GM12878 (cell line): ENCODE data around the gene JAML.

ENCODE experiments used
- ASH2L ChIP-seq: fragments of 300-600, 200-600 bp; sonication (generic); IDR thresholded peaks from 2 replicates; pipeline ENCODE4 v1.6.1; 2017; ENCODE audit warnings: low read depth, mild to moderate bottlenecking, borderline replicate concordance
- BRCA1 ChIP-seq: IDR thresholded peaks from 2 replicates; pipeline ENCODE4 v1.6.1; 2011; ENCODE audit warnings: low read depth, low read length, improper control_type of control experiment
- CHD2 ChIP-seq: IDR thresholded peaks from 2 replicates; pipeline ENCODE4 v1.6.1; 2011; ENCODE audit warnings: low read depth, low read length, improper control_type of control experiment, borderline replicate concordance
- EP300 ChIP-seq, 2 experiments: fragments of 150-350 bp in 1 of 2; IDR thresholded peaks; 2 replicates each; pipeline ENCODE4 v1.6.1; 2011 to 2012; ENCODE audit warnings: low read depth in 2 of 2, low read length in 2 of 2, borderline replicate concordance in 1 of 2, improper control_type of control experiment in 1 of 2, inconsistent platforms in 1 of 2; ENCODE audit not compliant: control insufficient read depth in 1 of 2
- EZH2 ChIP-seq: IDR thresholded peaks from 2 replicates; pipeline ENCODE4 v1.6.1; 2012; ENCODE audit warnings: low read depth, mild to moderate bottlenecking, control low read depth, inconsistent platforms, low read length, borderline replicate concordance; ENCODE audit not compliant: control insufficient read depth
- IKZF1 ChIP-seq: fragments of 450-650 bp; conservative IDR thresholded peaks from 2 replicates; pipeline ENCODE4 v1.6.1; 2017; ENCODE audit warnings: antibody characterized with exemption, mild to moderate bottlenecking
- JUNB ChIP-seq: IDR thresholded peaks from 2 replicates; pipeline ENCODE4 v1.6.1; 2016; ENCODE audit warnings: antibody characterized with exemption, mild to moderate bottlenecking
- KDM1A ChIP-seq: fragments of 200-600 bp; sonication (generic); IDR thresholded peaks from 2 replicates; pipeline ENCODE4 v1.6.1; 2016; ENCODE audit warnings: borderline replicate concordance
- POLR2A ChIP-seq: IDR thresholded peaks from 2 replicates; pipeline ENCODE4 v1.6.1; 2011; ENCODE audit warnings: low read depth, mild to moderate bottlenecking, low read length
- RCOR1 ChIP-seq: conservative IDR thresholded peaks from 2 replicates; pipeline ENCODE4 v1.6.1; 2012; ENCODE audit warnings: low read depth, low read length, improper control_type of control experiment
- SREBF2 ChIP-seq: IDR thresholded peaks from 2 replicates; pipeline ENCODE4 v1.6.1; 2012; ENCODE audit warnings: mild to moderate bottlenecking, low read length
- YY1 ChIP-seq: IDR thresholded peaks from 2 replicates; pipeline ENCODE4 v1.6.1; 2011; ENCODE audit warnings: low read depth, mild to moderate bottlenecking, low read length
- TF ChIP-seq, protein P1 (sequence below), 3 experiments: IDR thresholded peaks in 2 of 3; conservative IDR thresholded peaks in 1 of 3; 2 replicates each; pipeline ENCODE4 v1.5.1; 2011; ENCODE audit warnings: low read depth in 3 of 3, low read length in 3 of 3, mild to moderate bottlenecking in 3 of 3, control low read depth in 2 of 3, moderate library complexity in 2 of 3, inconsistent platforms in 1 of 3, mixed read lengths in 1 of 3; ENCODE audit not compliant: control insufficient read depth in 2 of 3, insufficient read depth in 1 of 3; ENCODE audit errors: extremely low read depth in 1 of 3

DNA sequence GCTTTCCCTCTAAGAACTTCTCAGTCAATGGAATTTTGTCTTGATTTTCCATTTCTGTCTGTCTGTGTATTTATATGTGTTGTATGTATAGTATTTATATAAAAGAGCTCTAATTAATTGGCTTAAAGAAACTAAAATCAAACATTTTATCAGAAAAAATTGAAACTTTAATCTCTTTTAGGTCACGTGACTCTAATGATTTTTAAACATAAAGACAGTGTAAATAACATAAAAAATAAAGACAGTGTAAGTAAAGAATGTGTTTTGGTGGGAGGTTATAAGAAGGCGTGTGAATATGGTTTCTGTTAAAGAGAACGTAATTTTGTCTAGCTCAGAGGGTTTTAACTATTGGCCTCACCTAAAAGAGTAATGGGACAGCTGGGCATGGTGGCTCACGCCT lies 2.4 kb downstream of the JAML start:
- TF ChIP-seq IKZF1 (no peak), EP300 (IDR thresholded peaks at IDR 0.05; ENCODE audit: borderline replicate concordance in 1 of 2, control insufficient read depth in 1 of 2, low read depth in 2 of 2, low read length in 2 of 2) (no peak), JUNB (no peak), ASH2L (no peak), KDM1A (no peak), RCOR1 (no peak), EZH2 (no peak), BRCA1 (no peak), POLR2A (no peak), SREBF2 (no peak), YY1 (no peak), CHD2 (no peak)
- TF ChIP-seq, protein P1, sequence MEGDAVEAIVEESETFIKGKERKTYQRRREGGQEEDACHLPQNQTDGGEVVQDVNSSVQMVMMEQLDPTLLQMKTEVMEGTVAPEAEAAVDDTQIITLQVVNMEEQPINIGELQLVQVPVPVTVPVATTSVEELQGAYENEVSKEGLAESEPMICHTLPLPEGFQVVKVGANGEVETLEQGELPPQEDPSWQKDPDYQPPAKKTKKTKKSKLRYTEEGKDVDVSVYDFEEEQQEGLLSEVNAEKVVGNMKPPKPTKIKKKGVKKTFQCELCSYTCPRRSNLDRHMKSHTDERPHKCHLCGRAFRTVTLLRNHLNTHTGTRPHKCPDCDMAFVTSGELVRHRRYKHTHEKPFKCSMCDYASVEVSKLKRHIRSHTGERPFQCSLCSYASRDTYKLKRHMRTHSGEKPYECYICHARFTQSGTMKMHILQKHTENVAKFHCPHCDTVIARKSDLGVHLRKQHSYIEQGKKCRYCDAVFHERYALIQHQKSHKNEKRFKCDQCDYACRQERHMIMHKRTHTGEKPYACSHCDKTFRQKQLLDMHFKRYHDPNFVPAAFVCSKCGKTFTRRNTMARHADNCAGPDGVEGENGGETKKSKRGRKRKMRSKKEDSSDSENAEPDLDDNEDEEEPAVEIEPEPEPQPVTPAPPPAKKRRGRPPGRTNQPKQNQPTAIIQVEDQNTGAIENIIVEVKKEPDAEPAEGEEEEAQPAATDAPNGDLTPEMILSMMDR (IDR thresholded peaks at IDR 0.05 in 2 of 3, conservative IDR thresholded peaks at IDR 0.05 in 1 of 3; ENCODE audit: control insufficient read depth in 2 of 3, extremely low read depth in 1 of 3, insufficient read depth in 1 of 3, low read depth in 3 of 3, low read length in 3 of 3), result no peak
